GM21529 (cell line): Measurements from ENCODE around the gene SPEF1.

ENCODE experiments used
- ATAC-seq: cut with Tn5 transposase; IDR thresholded peaks from one replicate; pipeline ENCODE4 v1.9.1; 2021; ENCODE audit not compliant: unreplicated experiment

The SPEF1 gene

DNA sequence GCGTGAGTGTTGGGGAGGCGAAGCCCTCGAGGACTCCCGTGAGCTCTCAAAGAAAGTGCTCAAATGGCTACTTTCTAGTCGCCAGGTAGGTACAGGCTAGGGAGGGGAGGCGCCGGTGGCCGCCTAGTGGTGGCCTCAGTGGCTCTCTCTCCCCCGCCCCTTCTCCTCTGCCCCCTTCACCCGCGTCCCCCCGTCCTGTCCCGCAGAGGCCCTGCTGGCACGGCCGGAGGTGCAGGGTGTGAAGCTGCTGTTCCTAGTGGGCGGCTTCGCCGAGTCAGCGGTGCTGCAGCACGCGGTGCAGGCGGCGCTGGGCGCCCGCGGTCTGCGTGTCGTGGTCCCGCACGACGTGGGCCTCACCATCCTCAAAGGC lies 30.0 kb downstream of the SPEF1 start:
- ATAC-seq: no peak

DNA sequence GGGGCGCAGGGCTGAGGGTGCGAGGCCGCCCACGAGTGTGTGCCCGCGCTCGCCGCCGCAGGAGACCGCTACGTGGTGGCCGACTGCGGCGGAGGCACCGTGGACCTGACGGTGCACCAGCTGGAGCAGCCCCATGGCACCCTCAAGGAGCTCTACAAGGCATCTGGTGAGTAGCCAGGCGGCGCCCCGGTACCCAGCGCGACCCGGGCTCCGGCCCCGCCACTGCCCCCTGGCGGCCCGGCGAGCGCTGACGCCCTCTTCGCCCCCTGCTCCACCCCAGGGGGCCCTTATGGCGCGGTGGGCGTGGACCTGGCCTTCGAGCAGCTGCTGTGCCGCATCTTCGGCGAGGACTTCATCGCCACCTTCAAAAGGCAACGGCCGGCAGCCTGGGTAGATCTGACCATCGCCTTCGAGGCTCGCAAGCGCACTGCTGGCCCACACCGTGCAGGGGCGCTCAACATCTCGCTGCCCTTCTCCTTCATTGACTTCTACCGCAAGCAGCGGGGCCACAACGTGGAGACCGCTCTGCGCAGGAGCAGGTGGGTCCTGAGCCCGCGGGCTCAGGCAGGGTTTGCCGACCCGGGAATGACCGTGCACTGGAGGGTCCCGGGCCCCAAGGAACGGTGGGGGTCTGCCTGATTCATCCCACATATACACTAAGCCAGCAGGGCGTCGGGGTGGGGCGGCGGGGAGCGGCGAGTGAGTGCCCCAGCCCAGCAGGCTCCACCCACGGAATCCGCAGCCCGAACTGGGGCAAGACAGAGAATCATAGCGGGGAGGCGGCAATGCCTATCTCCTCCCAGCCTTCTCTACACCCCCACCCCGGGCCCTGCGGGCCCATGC lies 31.3 kb downstream of the SPEF1 start:
- ATAC-seq: no peak

DNA sequence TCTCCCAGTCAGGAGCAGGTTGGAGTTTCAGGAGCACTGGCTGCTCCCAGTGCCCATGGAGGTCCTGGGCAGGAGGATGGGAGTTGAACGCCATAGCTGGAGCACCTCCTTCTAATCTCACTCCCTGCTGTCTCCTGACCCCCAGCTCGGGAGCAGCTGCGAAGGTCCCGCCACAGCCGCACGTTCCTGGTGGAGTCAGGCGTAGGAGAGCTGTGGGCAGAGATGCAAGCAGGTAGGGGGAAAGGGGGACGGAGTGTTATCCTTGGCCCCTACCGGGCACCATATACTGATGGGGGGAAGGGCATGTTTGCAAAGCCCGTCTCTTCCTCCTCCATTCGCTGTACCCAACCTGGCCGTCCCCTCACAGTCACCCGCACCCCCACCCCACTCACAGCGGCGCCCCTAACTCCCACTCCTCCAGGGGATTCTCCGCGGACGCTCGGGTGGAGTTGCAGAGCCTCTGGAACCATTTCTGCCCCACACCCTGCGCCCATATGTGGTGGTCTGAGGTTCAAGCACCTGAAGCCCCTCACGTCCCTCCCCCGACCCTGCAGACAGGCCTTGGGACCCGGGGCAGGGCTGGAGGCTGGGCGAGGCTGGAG lies 32.1 kb downstream of the SPEF1 start:
- ATAC-seq: no peak

DNA sequence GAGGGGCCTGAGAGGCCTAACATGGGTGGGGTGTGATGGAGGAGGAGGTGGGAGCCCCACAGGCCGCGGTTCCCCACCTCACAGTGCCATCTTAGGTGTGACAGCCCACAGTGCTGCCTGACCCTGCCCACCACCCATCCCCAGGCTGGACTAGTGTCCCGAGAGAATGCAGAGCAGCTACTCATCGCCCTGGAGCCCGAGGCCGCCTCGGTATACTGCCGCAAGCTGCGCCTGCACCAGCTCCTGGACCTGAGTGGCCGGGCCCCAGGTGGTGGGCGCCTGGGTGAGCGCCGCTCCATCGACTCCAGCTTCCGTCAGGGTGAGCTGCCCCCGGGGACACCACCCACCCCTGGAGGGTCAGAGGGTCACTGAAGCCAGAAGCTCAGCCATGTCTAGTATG lies 33.2 kb downstream of the SPEF1 start:
- no peak for ATAC-seq

DNA sequence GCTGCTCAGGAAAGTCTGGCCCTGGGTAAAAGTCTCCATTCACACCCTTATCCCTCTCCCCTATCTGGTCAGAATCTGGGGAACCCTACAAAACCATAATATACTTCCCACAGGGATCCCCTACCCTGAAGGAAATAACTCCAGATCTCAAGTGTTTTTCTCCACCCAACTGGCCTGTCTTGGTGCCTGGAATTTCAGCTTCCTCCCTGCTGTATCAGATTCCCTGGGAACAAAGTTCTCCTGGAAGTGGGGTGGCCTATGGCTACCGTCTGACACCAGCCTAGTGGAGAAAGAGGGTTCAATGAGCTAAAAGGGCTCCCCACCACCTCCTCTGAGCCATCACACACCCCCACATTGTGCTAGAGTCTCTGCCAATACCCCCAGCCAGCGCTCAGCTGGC lies 33.8 kb downstream of the SPEF1 start:
- no peak for ATAC-seq

DNA sequence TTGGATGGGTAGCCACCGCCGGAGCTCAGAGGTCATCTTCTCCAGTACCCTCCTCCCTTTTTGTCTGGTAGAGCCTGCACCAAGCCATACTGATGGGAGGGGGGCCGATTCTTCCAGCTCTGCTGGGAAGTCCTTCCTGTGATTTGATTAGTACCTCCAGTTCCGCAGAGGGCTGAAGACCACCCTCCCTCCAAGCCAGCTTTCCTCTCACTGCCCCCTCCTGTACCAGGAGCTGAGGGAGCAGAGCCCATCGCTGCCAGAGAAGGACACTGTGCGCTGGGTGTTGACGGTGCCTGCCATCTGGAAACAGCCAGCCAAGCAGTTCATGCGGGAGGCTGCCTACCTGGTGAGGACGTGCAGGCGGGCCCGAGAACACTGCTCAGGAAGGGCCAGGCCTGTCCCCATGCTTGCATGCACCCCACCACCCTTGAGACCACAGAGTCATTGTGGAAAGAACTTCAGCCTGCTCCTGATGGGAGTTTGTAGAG lies 35.5 kb downstream of the SPEF1 start:
- no peak for ATAC-seq

DNA sequence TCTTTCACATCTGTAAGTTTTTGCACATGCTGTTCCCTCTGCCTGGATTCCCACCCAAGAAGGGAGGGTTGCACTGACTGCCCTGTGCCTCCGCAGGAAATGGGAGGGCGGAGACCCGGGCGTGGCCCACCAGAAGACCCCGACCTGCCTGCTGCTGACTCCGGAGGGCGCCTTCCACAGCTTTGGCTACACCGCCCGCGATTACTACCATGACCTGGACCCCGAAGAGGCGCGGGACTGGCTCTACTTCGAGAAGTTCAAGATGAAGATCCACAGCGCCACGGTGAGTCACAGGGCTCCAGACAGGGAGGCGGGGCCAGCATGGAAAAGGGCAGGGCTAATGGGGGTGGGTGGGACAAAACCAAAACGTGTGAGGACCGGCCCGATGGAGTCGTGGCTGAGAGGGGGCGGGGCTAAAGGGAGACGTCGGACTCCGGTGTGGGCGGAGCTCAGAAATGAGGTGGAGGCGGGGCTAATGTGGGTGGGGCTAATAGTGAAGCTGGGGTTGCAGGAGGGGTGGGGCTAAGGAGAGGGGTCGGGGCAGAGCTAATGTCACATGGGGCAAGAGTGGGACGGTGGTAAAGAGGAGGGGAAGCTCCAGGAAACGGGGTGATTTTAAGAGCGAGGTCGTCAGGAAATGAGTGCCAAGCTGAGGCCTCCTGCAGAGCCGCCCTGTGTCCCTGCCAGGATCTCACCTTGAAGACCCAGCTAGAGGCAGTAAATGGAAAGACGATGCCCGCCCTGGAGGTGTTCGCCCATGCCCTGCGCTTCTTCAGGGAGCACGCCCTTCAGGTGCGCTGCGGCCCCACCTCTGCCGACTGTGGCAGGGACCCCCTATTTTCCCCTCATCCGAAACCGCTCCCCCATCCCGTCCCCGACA lies 36.2 kb downstream of the SPEF1 start:
- no peak for ATAC-seq

DNA sequence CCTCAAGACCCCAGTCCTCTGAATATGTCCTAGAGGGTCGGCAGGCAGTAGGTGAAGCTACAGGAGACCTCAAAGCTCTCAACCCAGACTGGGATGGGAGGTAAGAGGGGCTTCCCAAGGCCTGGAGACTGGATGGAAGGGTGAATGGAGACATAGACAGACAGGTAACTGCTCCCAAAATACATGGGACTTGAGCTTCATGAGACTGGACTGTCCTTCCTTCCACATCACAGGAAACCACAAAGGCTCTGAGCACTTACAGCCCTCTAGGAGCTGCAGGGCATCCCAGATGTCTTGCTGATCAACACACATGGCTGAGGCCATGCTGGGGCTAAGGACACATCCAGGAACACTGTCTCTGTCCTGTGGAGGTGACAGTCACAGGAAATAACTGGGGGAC lies 37.2 kb downstream of the SPEF1 start:
- no peak for ATAC-seq

DNA sequence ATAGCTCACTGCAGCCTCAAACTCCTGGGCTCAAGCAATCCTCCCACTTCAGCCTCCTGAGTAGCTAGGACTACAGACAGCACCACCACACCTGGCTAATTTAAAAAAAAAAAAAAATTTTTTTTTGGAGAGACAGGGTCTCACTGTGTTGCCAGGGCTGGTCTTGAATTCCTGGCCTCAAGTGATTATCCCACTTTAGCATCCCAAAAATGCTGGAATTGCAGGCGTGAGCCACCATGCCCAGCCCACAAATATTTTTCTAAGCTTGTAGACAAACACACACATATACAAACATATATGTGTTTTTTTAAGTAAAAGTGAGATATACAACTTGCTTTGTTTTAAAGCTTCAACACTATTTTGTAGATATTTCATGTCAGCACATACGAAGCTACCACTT lies 38.0 kb downstream of the SPEF1 start:
- ATAC-seq: no peak

DNA sequence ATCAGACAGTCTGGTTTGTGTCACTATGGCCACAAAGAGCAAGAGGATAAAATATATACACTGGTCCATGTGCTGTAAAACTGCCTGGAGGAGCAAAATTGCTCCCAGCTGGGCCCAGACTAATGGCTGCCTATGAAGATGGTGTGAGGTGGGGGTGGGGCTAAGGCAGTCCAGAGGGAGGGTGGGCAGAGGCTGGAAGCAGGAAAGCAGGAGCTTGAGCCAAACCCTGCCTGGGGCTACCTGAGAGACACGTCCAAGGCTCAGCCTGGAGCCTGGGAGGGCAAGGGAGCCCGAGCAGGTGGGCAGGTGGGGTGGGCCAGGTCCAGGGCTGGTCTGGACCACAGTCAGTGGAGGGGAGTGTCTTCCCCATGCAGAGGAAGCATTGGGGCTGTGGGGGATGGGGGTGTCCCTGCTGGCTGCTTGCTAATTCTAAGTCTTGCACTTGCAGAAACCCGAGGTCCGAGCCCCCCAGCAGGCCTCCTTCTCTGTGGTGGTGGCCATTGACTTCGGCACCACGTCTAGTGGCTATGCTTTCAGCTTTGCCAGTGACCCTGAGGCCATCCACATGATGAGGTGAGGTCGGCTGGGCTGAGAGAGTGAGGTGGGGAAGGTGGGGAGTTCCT lies 39.3 kb downstream of the SPEF1 start:
- ATAC-seq: no peak

DNA sequence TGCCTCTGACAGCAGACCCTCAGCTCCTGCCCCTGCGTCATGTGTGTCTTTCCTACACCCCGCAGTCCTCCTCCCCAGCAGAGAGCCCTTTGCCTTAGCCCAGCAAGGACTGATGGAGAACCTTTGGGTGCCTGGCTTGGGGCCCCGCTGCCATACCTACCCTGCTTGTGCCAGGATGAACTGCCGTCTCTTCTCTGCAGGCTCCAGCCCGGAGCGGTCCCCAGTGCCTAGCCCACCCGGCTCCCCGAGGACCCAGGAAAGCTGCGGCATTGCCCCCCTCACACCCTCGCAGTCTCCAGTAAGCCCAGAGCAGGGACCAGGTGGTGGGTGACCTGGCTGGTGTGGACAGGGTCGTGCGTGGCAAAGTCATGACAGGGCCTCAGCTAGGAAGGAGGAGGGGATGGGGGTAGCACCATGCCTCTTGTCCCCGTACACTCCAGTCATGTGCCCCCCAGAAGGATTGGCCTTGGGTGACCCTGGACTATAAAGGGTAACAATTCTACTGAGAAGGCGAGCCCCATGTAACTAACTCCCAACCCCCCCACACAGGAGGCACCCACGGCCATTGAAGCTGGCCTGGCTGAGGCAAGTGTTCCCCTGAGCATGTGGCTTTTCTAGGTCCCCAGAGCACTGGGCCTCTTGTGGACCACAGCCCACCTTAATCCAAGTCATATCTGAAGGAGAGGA lies 40.5 kb downstream of the SPEF1 start:
- ATAC-seq: no peak

DNA sequence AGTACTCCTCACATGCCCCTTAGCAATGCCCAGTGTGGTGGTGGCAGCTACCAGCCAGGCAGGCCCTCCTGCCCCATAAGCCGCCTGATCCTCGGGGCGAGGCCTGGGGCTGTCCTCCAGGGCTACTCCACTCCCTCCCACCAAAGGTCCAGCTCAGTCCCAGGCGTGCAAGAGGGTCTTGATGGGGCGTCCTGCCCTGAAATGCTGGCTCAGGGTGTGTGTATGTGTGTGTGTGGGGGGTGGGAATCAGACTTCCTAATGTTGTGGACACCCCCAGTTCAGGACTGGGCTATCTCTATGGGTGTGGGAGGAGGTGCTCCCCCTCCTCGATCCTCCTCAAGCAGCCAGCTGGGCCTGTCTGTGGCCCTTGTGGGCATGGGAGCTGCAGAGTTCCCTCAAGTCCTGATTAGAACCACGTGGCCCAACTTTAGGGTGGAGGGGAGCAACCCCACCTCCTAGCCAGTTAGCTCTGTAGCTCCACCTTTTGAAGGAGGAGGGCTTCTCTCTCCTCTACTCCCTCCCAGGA lies 41.3 kb downstream of the SPEF1 start:
- no peak for ATAC-seq

DNA sequence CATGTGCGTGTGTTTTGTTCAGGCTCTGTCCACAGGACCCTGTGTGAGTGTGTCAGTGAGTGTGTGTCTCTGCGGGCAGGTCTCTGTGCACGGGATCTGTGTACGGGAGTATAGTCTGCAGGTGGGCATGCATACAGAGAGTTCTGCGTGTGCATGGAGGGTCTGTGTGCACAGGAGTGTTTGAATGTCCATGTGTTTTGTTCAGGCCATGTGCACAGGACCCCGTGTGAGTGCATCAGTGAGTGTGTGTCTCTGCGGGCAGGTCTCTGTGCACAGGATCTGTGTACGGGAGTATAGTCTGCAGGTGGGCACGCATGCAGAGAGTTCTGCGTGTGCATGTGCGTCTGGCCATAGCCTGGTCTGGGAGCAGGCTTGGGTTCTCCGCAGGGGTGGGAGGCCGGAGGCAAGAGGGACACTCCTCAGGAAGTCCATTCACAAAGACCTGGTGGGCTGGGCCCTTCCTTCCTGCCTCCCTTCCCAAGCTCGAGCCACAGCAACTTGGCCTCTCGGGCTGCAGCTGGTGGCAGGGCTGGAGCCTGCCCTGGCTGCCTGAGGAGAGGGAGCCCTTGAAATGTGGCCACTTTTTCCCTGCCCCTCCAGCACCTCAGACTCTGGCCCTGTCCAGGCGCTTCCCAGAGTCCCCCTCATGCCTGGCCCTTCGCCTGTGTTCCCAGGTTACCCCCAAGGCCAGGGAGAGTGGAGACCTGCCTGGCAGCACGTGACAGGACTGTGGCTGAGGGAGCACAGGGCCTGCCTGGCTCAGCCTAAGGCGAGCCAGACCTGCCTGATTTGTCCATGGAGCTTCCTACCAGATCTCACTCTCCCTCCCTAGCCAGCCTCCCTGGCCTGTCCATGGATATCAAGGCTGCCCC lies 42.0 kb downstream of the SPEF1 start:
- ATAC-seq: no peak

DNA sequence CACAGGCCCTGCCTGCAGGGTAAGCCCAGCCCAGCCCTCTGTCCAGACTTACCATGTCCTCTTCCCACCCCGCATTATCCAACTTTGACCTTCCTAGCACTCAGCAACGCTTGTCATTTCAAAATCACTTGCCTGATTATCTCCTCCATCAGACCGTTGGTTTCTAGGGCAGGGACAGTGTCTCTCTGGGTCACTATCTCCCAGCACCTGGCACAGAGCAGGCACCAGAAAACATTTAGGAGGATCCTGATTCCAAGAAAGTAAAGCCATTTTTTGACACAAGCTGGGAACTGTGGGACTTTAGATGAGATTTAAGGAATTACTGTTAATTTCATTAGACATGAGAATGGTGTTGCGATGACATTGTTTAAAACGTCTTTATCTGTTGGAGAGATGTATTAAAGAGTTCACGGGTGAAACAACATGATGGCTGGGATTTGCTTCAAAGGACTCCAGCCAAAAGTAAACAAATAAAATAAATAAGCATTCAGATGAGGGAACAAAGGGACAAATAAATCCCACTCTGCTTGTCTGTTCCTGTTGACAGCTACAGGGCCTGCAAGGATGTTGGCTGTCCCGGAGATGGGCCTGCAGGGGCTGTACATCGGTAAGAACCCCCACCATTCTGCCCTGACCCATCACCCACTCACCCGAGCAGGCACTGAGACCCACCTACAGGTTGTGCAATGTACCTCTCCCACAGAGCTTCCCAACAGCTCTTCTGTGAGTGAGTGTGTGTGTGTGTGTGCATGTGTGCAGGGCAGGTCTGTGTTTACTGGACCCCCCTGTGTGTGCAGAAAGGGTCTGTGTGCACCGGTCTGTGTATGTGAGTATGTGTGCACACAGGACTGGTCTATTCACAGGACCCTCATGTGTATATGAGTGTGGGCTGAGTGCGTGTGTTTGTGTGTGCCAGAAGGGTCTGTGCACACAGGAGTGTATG lies 42.9 kb downstream of the SPEF1 start:
- ATAC-seq: no peak

DNA sequence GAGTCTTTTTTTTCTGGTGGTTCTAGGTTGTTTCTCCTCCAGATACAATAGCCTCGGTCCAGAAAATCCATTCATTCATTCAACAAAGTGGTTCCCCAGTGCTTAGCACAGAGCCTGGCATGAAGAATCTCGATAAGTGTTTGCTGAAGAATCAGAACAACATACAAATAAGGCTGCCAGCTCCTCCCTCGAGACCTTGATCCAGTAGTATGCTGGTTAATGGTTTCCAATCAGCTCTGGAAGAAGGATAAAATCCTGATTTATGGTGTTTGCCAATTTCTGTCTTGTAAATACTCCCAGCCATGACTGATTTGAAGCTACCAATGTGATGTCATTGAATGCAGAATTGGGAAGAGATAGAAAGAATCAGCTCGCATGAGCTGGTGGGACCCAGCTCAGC lies 45.5 kb downstream of the SPEF1 start:
- ATAC-seq: no peak

DNA sequence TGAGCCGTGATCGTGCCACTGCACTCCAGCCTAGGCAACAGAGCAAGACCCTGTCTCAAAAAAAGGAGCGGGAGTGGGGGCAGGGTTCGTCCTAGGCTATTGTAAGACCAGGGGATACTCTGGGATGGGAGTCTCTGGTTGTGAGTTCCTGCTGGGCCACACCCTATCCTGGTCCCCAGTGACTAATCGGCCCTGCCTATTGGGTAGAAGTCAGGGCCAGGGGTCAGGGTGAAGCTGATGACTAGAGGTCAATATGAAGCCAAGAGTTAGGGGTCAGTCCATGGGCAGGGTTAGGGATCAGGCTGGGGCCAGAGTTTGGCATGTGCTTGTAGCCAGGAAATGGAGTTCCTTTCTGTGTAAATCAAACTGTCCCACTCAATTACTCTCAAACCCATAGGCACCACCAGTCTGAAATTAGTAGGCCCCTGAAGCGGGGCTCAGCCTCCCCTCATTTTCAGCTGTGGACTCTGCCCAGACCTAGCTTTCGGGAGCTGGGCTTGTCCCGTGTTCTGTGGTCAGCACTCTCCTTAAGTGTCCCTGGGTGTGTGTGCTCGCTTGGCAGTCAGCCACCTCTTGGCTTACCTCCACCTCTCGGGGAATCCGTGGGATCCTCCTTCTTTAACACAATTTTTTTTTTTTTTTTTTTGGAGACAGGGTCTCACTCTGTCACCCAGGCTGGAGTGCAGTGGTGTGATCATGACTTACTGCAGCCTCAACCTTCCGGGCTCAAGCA lies 47.0 kb downstream of the SPEF1 start:
- no peak for ATAC-seq

DNA sequence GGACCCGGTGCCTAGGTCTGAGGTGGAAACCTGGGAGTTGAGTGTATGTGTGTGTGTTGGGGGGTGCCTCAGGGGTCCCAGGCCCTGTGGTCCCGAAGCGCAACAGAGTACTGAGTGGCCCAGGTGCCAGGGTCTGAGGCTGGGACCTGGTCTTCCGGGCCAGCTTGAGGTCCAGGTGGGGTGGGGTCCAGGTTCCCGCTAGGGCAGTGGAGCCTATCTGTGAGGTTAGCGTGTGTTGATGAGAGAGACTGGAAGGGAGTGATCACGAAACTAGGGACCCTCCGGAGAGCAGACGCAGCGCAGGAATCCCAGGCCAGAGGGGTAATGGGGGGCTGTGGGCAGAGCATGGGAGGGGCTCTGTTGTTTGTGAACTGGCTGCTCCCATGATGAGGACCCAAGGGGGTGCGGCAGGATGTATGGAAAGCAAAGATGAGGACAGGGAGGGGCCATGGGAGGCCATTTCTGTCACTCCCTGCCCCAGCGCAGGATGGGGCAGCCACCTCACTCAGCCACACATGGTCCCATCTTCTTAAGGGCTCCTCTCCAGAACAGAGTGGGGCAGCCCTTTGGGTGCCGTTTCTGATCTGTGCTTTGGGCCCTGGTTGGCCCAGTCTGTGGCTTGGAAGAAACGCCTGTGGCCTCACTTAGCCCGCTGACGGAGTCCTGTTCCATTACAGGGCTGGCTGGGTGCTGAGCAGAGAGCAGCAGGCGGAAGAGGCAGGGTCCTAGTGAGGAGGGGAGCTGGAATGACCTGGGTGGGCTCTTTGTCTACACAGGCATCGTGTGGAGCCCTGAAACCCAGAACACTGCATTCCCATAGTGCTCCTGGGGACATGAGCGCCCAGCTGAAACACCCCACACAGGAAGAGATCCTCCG lies 47.9 kb downstream of the SPEF1 start:
- ATAC-seq: no peak
